ENCODE data around the gene EME2. TPM values are rescaled to one million over a fixed set of nuclear protein-coding genes. Genes with fewer than 3 reads are reported as not detected.

Gene EME2
- total RNA-seq, 1 experiment from 2014 or later, result 63.6 TPM

- peaks cover 10% of the 10 kb centered on the region for H3K23me2 ChIP-seq (ENCODE audit: insufficient read length, low read depth, low read length, poor library complexity, severe bottlenecking)
- no peak overlapping the region for H3K56ac ChIP-seq (ENCODE audit: insufficient read length, low read depth, low read length)
- H3K27ac ChIP-seq (ENCODE audit: insufficient read length, low read depth, low read length), result no peak overlapping the region
- peaks cover 2% of the 10 kb centered on the region; the same call in 1 of the 2 replicates for H3K27me3 Mint-ChIP-seq (ENCODE audit: low read depth)
- H3K4ac ChIP-seq (ENCODE audit: low read depth, low read length), result no peak overlapping the region
- H2BK5ac ChIP-seq (ENCODE audit: insufficient read length, low read length), result no peak overlapping the region
- H2BK120ac ChIP-seq (ENCODE audit: low read depth, low read length, poor library complexity, severe bottlenecking), result no peak overlapping the region
- peak overlapping the region in 1 of 3 experiments; percentile 76; a peak in 1 of 7 replicates for H3K27ac Mint-ChIP-seq
- no peak overlapping the region for H4K91ac ChIP-seq (ENCODE audit: insufficient read length, low read depth, low read length)
- no peak overlapping the region for H2BK12ac ChIP-seq (ENCODE audit: insufficient read length, low read depth, low read length)
- H2AFZ ChIP-seq (ENCODE audit: low read length), result no peak overlapping the region
- no peak overlapping the region for H3K23ac ChIP-seq (ENCODE audit: insufficient read length, low read depth, low read length)
- H4K20me1 ChIP-seq (ENCODE audit: control insufficient read depth, insufficient read depth, insufficient read length), result no peaks in the 10 kb centered on the region
- no peak overlapping the region for H2AK5ac ChIP-seq (ENCODE audit: insufficient read length, low read length)
- H4K5ac ChIP-seq (ENCODE audit: insufficient read length, low read depth, low read length), result no peak overlapping the region
- H4K8ac ChIP-seq (replicated peaks; ENCODE audit: insufficient read length, low read depth, low read length), result no peak overlapping the region
- no CpG with 5 or more reads among the region's 22 CpGs for WGBS (ENCODE audit: extremely low coverage, insufficient read length, low lambda C conversion rate)
- H3K4me1 ChIP-seq (ENCODE audit: insufficient read depth, low read length), result no peaks in the 10 kb centered on the region
- DNase-seq, result no peak
- no peak overlapping the region for H3K4me2 ChIP-seq (ENCODE audit: insufficient read depth, insufficient read length, low read length)
- H3K9me3 Mint-ChIP-seq, result no peaks in the 10 kb centered on the region
- no peak for TF ChIP-seq CTCF (conservative IDR thresholded peaks at IDR 0.05)
- no peaks in the 10 kb centered on the region; the same call in 1 of the 2 replicates for H3K79me2 ChIP-seq (ENCODE audit: insufficient read depth, low read length)
- H3K18ac ChIP-seq (ENCODE audit: insufficient read length, low read depth, low read length), result no peak overlapping the region
- no peak overlapping the region for H2BK20ac ChIP-seq (ENCODE audit: low read depth, low read length, poor library complexity, severe bottlenecking)
- peaks cover 5% of the 10 kb centered on the region for H3K79me1 ChIP-seq (ENCODE audit: insufficient read depth, low read depth, low read length, poor library complexity, severe bottlenecking)
- H3T11ph ChIP-seq (ENCODE audit: low read length), result no peak overlapping the region
- H3K27me3 ChIP-seq (ENCODE audit: insufficient read depth, low read length), result no peaks in the 10 kb centered on the region
- H3K4me3 Mint-ChIP-seq, result no peak overlapping the region
- no peak overlapping the region for H2BK15ac ChIP-seq (ENCODE audit: low read depth, low read length)
- no peak overlapping the region for H3K14ac ChIP-seq (ENCODE audit: insufficient read depth, low read length)
- no peaks in the 10 kb centered on the region for H3K9me3 ChIP-seq (ENCODE audit: control insufficient read depth, low read depth, low read length)
- H3K36me3 Mint-ChIP-seq (ENCODE audit: insufficient read depth in 1 of 3, low read depth in 3 of 3), result peaks cover 5 to 48% (median 13%) of the 10 kb centered on the region in 3 experiments; a peak in 5 of 7 replicates
- peaks cover 7 to 18% of the 10 kb centered on the region in 2 experiments for H3K4me1 Mint-ChIP-seq
- H3K9ac ChIP-seq (ENCODE audit: extremely low read depth, insufficient read length, low read length), result no peak overlapping the region
These were observed 4.4 kb downstream of the EME2 start for GRCh38 chr16:1776991-1777374.

Data from H9 (cell line).